ENCODE data around the gene SIGLEC14.

The SIGLEC14 gene

DNA sequence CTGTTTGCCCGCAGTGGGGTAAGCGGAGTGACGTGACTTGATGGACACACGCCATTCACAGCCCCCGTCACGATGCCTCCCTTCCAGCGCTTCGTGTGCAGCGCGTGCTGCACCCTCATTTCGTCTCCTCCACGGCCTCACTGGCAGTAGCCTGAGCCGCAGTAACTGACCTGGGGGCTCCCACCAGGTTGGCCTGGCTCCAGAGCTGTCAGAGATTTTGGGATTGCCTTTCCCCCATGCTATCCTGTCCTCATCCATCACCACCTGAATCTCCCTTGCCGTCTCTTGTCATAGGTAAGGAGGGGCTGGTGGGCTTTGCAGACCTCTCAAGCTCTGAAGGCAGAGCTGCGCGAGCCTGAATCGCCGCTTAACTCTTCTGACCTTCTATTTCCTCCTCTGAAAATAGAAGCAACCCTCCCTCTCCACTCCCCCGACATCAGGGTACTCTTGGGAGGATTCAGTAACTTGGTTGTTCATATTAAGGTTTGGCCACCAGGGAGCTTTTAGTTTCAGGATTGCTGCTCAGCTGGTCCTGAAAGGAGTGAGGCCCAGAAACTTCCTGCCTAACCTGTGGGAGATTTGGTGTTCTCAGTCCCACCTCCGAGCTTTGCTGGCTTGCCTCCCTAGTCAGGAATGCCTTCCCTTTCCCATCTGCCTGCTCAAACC lies 44.3 kb downstream of the SIGLEC14 start:
- DNase-seq (ENCODE audit: extremely low read depth, low read depth), result no peak
- no peak for TF ChIP-seq CTCF (IDR thresholded peaks at IDR 0.05; ENCODE audit: low read depth, low read length, missing control alignments)
- no peak overlapping the region for H3K4me3 ChIP-seq (replicated peaks; ENCODE audit: low read depth, low read length)

GRCh38 chr19:51600940-51601580 lies 45.6 kb downstream of the SIGLEC14 start:
- no peak overlapping the region for H3K4me3 ChIP-seq (replicated peaks; ENCODE audit: low read depth, low read length)
- TF ChIP-seq CTCF (IDR thresholded peaks at IDR 0.05; ENCODE audit: low read depth, low read length, missing control alignments), result no peak
- no peak for DNase-seq (ENCODE audit: extremely low read depth, low read depth)

- H3K4me3 ChIP-seq (replicated peaks; ENCODE audit: low read depth, low read length), result no peak overlapping the region
- DNase-seq (ENCODE audit: extremely low read depth, low read depth), result no peak
- TF ChIP-seq CTCF (IDR thresholded peaks at IDR 0.05; ENCODE audit: low read depth, low read length, missing control alignments), result no peak
Observed at GRCh38 chr19:51599084-51599483, 47.5 kb downstream of the SIGLEC14 start.

DNA sequence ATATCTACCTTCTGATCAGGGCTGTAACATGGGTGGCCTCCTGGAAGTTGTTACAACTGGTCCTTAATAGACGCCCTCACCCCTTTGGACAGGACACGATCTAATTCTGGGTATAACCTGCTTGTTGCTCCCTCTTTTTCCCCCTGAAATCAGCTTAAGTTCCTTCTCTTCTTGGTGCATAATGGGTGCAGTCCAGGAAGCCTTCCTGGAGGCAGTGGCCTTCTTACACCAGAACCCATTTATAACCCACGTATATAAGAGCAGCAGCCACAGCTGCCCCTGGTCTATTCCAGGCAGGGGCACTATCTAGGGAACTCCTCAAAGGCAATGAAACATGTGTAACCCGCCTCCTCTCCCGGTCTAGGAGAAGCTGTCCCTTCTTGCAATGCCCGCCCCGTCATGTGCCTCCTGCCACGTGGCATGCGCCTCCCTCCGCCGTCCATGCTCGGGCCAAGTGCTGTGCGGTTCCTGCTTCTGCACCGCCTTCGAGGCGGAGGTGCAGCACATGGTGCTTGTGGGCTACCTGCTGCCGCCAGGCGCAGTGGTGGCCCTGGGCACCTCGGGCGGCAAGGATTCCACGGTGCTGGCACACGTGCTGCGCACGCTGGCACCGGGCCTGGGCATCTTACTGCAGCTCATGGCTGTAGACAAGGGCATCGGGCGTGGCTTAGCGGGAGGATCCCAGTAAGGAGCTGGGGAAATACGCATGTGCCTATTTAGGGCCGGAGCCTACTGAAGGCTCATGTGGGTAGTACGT lies 48.3 kb downstream of the SIGLEC14 start:
- H3K4me3 ChIP-seq (replicated peaks; ENCODE audit: low read depth, low read length), result no peak overlapping the region
- no peak for DNase-seq (ENCODE audit: extremely low read depth, low read depth)
- no peak for TF ChIP-seq CTCF (IDR thresholded peaks at IDR 0.05; ENCODE audit: low read depth, low read length, missing control alignments)

DNA sequence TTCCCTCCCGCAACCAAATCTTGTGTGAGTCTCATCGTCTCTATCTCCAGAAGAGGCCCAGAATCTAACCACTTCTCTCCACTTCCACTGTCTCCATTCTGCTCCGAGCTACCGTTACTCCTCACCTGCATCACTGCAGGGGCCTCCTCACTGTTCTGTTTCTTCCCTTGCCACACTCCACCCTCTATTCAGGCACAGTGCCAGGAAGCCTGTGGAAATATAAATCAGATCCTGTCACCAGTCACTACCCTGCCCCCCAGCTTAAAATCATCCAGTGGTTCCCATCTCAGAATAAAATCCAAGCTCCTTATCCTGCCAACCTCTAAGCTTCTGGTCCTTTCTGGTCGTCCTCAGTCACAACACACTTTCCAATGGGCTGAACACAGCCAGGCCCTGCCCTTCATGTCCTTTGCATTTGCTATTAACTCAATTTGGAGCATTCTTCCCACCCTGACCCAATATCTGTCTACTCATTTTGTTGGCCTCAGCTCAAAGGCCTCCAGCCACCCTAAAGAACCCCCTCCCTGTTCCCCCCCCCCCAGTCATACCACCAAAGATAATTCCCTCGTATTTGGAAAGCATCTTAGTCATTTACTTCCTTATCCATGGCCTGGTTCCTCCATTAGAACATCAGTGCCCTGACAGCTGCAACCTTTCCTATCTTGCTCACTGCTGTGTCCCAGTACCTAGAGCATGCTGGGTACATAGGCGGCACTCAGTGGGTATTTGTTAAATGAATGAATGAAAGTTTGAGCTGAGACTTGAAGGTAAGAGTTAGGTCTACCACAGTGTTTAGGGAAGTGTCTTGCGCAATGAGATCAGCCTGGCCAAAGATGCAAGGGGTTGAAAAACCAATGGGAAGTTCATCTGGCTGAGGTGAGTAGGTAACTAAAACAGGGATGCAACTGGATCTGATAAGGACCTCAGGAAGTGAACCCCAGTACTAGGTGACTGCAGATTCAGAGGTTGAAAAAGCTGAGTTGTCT lies 51.1 kb downstream of the SIGLEC14 start:
- TF ChIP-seq CTCF (IDR thresholded peaks at IDR 0.05; ENCODE audit: low read depth, low read length, missing control alignments), result no peak
- H3K4me3 ChIP-seq (replicated peaks; ENCODE audit: low read depth, low read length), result peak overlapping the region; percentile 68
- DNase-seq (ENCODE audit: extremely low read depth, low read depth), result no peak

DNA sequence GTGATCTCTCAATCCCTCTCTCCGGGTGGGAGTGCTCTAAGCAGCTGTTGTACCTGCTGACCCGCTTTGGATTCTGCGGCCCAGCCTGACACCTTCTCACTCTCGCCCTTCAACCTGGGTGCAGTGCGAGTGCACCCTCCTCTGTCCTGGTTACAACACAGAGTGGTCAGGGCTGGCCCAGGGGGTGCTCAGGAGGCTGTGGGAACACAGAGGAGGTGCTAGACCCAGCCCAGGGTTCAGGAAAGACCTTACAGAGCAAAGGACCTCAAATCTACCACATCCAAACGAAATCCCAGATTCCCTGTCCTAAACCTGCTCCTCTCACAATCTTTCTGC lies 51.9 kb downstream of the SIGLEC14 start:
- DNase-seq (ENCODE audit: extremely low read depth, low read depth), result no peak
- H3K4me3 ChIP-seq (replicated peaks; ENCODE audit: low read depth, low read length), result peak overlapping the region; percentile 68
- TF ChIP-seq CTCF (IDR thresholded peaks at IDR 0.05; ENCODE audit: low read depth, low read length, missing control alignments), result no peak
